Pancreas (tissue), 10 donors: ENCODE results near the gene PNPLA7. TPM values are rescaled to one million over a fixed set of nuclear protein-coding genes. Genes with fewer than 3 reads are reported as not detected.
A peak's percentile ranks its signal among the peaks of the same experiment; 100 is the strongest.

Source experiments
- ATAC-seq, 4 donors: fragments of 200-7000 bp; cut with Tn5 transposase; one replicate each; pipeline versions ENCODE4 v1.8.0 to v1.9.1; 2020; ENCODE audit warnings: mild to moderate bottlenecking in 4 of 4, moderate library complexity in 4 of 4
- DNase-seq, 6 donors: peaks; one replicate each; pipeline ENCODE4 v3.0.0-alpha.2; 2020
- FAIRE-seq: peaks from 2 replicates; lab custom pipeline; 2012; peaks lifted over from hg19 to GRCh38; lab: Jason Lieb, UNC
- H3K27ac ChIP-seq, 4 donors: fragments of 200-600 bp; sonication (generic); 1 replicate in 3 of 4; 2 replicates in 1 of 4; pipeline versions ENCODE4 v1.5.0 to v1.8.0; 2020
- H3K27me3 ChIP-seq, 4 donors: fragments of 200-600 bp; one replicate each; pipeline ENCODE4 v1.8.0; 2021
- H3K36me3 ChIP-seq, 3 donors: fragments of 200-600 bp; sonication (generic) in 1 of 3; one replicate each; pipeline versions ENCODE4 v1.5.0 to v1.8.0; 2020 to 2021
- H3K4me1 ChIP-seq, 3 donors: fragments of 200-600 bp; one replicate each; pipeline ENCODE4 v1.8.0; 2021
- H3K4me3 ChIP-seq, 4 donors: fragments of 200-600 bp; sonication (generic) in 2 of 4; one replicate each; pipeline versions ENCODE4 v1.5.0 to v1.8.0; 2020 to 2021
- H3K9me3 ChIP-seq, 4 donors: fragments of 200-600 bp; one replicate each; pipeline ENCODE4 v1.8.0; 2021
- WGBS, 2 donors: extraction: QIAGEN DNeasy Blood & Tissue Kit; methylation state at CpG; one replicate each; pipeline ENCODE4 v1.1.7; 2013; 5-methylcytosine and 5-hydroxymethylcytosine counted together
- intact Hi-C, 3 donors: fragments of 100-400 bp; cut with DNase I; formaldehyde crosslinking; loops; one replicate each; pipeline versions ENCODE4 v1.11.1 to v1.14.2; 2022
- polyA plus RNA-seq, 2 donors: library from polyadenylated mRNA; stranded (reverse); fragments of 200-250 nt; gene quantifications; one replicate each; pipeline ENCODE4 v1.2.3, GENCODE V29; 2013
- total RNA-seq, 6 donors: library from RNA; stranded (reverse); fragmentation: NEBNext Ultra II Directional in 4 of 6; extraction: Animal tissue kit (Norgen Biotek cat#: 25700) in 4 of 6; gene quantifications; one replicate each; pipeline versions ENCODE4 v1.2.1 to v1.2.4, GENCODE V29; 2021 to 2023
- TF ChIP-seq, protein P1 (sequence below), 4 donors: fragments of 200-600 bp; sonication (generic) in 3 of 4; IDR thresholded peaks; one replicate each; pipeline versions ENCODE4 v1.5.0 to v1.8.0; 2021; ENCODE audit warnings: antibody characterized with exemption in 4 of 4
- donor health status: healthy with polysubstance abuse.
- donor health status: DM: no; HTN: no; CAD: no; lungs with moderate emphysema.
- donor health status: DM: no; HTN: no; CAD: no.
- donor health status: control.
- donor health status: control.
- donor health status: Bipolar disorder and iron deficiency.
- donor health status: DM: yes; HTN: yes; CAD: no.
- donor health status: DM: no; HTN: no; CAD: no.
- donor health status: DM: no; HTN: no; CAD: no.
- donor health status: DM: yes; HTN: yes; CAD: no.

Gene PNPLA7
- total and polyA plus RNA-seq, 8 donors: 7.1 to 71.8 (median 18.0) TPM

DNA sequence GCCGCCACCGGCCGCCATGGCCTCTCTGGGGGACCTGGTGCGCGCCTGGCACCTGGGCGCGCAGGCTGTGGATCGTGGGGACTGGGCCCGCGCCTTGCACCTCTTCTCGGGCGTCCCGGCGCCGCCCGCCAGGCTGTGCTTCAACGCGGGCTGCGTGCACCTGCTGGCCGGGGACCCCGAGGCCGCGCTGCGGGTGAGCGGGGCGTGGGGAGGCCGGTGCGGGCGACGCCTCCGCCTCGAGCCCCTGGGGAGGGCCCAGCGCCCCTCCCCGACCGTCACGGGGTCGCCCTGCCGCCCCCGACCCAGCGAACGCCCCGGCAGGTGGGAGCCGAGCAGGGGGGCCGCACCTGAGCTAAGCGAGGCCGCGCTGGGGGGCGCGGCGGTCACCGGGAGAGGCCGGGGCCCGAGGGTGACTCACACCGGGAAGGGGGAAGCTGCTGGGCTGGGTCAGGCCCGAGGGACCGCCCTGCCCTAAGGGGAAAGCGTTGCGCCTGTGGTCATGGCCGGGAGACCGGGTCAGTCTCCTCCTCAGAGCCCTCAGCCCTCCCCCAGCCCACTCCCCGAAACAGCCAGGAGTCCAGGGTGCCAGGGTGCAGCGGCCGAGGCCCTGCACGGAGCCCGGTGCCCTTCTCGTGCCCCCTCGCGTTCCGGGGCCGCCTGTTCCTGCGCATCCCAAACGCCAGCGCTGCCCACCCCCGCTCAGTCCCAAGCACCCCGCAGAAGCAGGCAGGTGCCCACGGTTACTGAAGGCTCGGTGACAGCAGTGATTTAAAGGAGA lies 126.5 kb downstream of the PNPLA7 start:
- FAIRE-seq (no peak), ATAC-seq (peak; percentile 49 to 76 (median 58)), DNase-seq (peak in 5 of 6 donors; percentile 64 to 87 (median 83))
- Histone ChIP-seq H3K4me3 (peak overlapping the region; percentile 69 to 99 (median 95)), H3K36me3 (no peaks in the 10 kb centered on the region), H3K27ac (peak overlapping the region; percentile 74 to 93 (median 80)), H3K4me1 (peaks cover 5 to 17% (median 8%) of the 10 kb centered on the region in 3 donors), H3K27me3 (no peaks in the 10 kb centered on the region), H3K9me3 (no peaks in the 10 kb centered on the region)
- 4 to 8% methylated on average over 49 to 77 of the region's 77 CpGs for WGBS, 2 donors
- intact Hi-C loops: no loop called here
- TF ChIP-seq, protein P1, sequence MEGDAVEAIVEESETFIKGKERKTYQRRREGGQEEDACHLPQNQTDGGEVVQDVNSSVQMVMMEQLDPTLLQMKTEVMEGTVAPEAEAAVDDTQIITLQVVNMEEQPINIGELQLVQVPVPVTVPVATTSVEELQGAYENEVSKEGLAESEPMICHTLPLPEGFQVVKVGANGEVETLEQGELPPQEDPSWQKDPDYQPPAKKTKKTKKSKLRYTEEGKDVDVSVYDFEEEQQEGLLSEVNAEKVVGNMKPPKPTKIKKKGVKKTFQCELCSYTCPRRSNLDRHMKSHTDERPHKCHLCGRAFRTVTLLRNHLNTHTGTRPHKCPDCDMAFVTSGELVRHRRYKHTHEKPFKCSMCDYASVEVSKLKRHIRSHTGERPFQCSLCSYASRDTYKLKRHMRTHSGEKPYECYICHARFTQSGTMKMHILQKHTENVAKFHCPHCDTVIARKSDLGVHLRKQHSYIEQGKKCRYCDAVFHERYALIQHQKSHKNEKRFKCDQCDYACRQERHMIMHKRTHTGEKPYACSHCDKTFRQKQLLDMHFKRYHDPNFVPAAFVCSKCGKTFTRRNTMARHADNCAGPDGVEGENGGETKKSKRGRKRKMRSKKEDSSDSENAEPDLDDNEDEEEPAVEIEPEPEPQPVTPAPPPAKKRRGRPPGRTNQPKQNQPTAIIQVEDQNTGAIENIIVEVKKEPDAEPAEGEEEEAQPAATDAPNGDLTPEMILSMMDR (IDR thresholded peaks at IDR 0.05): peak in 2 of 4 donors; percentile 2 to 14

DNA sequence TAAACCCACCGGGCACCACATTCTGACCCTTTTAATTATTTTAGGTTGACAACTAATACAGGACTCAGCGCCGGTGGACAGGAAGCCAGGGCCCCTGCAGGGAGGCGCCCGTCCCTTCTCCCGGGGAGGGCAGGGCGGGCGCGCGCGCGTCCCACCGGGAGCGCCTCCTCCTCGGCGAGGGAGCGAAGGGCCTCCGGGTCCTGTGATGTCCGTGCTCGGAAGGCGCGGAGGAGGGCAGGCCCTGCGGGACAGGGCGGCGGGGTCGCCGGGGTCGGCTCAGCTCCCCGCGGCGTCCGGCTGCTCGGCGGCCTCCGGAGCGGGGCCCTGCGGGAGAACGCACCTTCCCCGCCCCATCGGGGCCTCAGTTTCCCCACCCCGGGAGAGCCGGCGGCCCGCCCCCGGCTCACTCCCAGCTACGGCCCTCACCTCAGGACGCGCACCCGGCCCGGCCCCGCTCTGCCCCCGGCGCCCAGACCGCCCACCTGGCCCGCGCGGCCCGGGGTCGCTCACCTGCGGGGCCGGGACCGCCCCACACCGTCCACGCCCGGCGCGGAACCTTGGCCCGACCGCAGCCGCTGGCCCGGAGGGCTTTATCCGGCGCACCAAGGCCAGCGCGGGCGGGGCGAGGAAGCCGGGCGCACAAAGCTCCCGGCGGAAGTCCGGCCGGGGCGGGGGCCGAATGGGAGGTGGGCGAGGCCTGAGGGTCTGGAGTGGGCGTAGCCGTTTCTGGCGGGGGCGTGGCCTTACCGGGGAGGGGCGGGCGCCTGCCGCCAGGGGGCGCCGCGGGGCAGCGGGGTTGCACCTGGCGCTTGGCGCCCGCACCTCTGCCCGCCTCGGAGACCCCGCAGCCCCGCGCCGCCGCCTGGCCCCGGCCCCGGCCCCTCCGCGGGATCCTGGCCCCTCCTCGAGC lies 127.3 kb downstream of the PNPLA7 start, which contains the start of the genes EXD3 and NOXA1:
TSS of gene EXD3 (minus strand) at position 559 of the 910 bp plus-strand sequence. CDS start 27,805 bp downstream, outside the sequence.
TSS of gene NOXA1 (plus strand) at position 790 of the 910 bp plus-strand sequence. CDS start 137 bp downstream, outside the sequence.
- DNase-seq: peak; percentile 93 to 99 (median 98)
- no peaks in the 10 kb centered on the region for H3K9me3 ChIP-seq
- no peaks in the 10 kb centered on the region for H3K36me3 ChIP-seq
- H3K27ac ChIP-seq: peak within 1 kb of the TSS; percentile 74 to 93 (median 80)
- peak; percentile 91 to 97 (median 96) for ATAC-seq
- intact Hi-C loops: no loop called here
- H3K27me3 ChIP-seq: no peaks in the 10 kb centered on the region
- FAIRE-seq: no peak
- H3K4me1 ChIP-seq: peaks cover 5 to 17% (median 8%) of the 10 kb centered on the region in 3 donors
- TF ChIP-seq, protein P1 (IDR thresholded peaks at IDR 0.05): peak; percentile 13 to 66 (median 42)
- 0 to 1% methylated on average over 98 to 113 of the region's 113 CpGs for WGBS, 2 donors
- H3K4me3 ChIP-seq: peak within 1 kb of the TSS; percentile 70 to 99 (median 95)

DNA sequence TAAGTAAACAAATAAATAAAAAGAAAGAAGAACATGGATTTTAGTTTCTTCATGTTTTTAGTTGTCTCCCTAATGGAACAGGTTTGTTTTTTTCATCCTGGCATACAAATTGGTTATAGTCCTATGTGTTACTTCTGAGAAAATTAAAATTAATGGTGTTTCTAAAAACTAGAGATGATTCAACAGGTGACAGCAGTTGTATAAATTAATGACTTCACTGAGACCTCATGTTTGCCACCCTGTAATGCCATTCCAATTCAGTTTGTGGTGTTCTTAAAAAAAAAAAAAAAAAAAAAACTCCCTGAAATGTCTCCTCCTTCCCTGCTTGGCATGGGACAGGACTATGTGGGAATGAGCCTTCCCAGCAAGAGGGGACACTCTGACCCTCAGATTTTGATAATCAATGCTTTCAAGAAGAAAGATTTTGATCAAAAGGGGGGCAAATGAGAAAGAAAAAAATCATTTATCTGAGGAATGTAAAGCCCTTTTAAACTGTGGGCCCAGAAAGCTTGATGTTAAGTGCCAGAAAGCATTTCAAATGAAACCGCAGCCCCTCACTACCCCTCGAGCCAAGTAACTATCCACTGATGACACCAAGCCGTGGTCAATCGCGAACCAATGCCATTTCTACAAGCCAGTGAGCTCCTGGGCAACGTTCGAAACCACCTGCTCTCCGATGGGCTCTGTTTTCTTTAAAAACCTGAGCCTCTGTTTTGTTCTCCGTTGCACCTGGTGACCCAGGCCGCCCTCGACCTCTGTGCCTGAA lies 128.2 kb downstream of the PNPLA7 start:
- intact Hi-C loops: no loop called here
- no peak for ATAC-seq
- peak in 1 of 6 donors; percentile 21 for DNase-seq
- TF ChIP-seq, protein P1 (IDR thresholded peaks at IDR 0.05): no peak
- WGBS, 2 donors: 2% methylated on average over 11 of the region's 11 CpGs
- Histone ChIP-seq H3K4me1 (peaks cover 5 to 17% (median 8%) of the 10 kb centered on the region in 3 donors), H3K27me3 (no peaks in the 10 kb centered on the region), H3K27ac (peak overlapping the region in 2 of 4 donors; percentile 65 to 73), H3K9me3 (no peaks in the 10 kb centered on the region), H3K4me3 (peak overlapping the region; percentile 70 to 99 (median 95)), H3K36me3 (no peaks in the 10 kb centered on the region)
- FAIRE-seq: no peak
